Tibial nerve (tissue), 4 donors: ENCODE data around the gene CRAT. TPM values are rescaled to one million over a fixed set of nuclear protein-coding genes. Genes with fewer than 3 reads are reported as not detected.

Source experiments
- DNase-seq, 2 donors: peaks; one replicate each; pipeline ENCODE4 v3.0.0-alpha.2; 2019; ENCODE audit warnings: low spot score in 2 of 2
- H3K27ac ChIP-seq, 4 donors: fragments of 200-600 bp; sonication (generic) in 3 of 4; one replicate each; pipeline ENCODE4 v1.5.1; 2017 to 2019; ENCODE audit warnings: mild to moderate bottlenecking in 1 of 4
- H3K27me3 ChIP-seq, 2 donors: fragments of 200-600 bp; sonication (generic) in 1 of 2; one replicate each; pipeline versions ENCODE4 v1.5.1 to v1.6.0; 2017 to 2019
- H3K36me3 ChIP-seq, 3 donors: fragments of 200-600 bp; sonication (generic); one replicate each; pipeline ENCODE4 v1.5.1; 2018 to 2019
- H3K4me1 ChIP-seq, 4 donors: fragments of 200-600 bp; sonication (generic) in 3 of 4; one replicate each; pipeline ENCODE4 v1.5.1; 2017 to 2019
- H3K4me3 ChIP-seq, 4 donors: fragments of 200-600 bp; sonication (generic) in 3 of 4; one replicate each; pipeline ENCODE4 v1.5.1; 2017 to 2019; ENCODE audit warnings: mild to moderate bottlenecking in 1 of 4, moderate library complexity in 1 of 4
- H3K9me3 ChIP-seq, 4 donors: fragments of 200-600 bp; sonication (generic) in 3 of 4; one replicate each; pipeline ENCODE4 v1.5.1; 2017 to 2019
- EP300 ChIP-seq, 2 donors: sonication (generic); formaldehyde crosslinking; IDR thresholded peaks; one replicate each; pipeline ENCODE4 v1.6.1; 2017; ENCODE audit warnings: antibody characterized with exemption in 2 of 2, mild to moderate bottlenecking in 1 of 2
- POLR2A ChIP-seq, 2 donors: fragments of 450-650 bp; IDR thresholded peaks; one replicate each; pipeline ENCODE4 v1.6.1; 2017; ENCODE audit warnings: antibody characterized with exemption in 2 of 2, mild to moderate bottlenecking in 2 of 2, moderate library complexity in 2 of 2
- WGBS, 2 donors: methylation state at CpG; one replicate each; pipeline ENCODE4 v1.1.5; 2018; 5-methylcytosine and 5-hydroxymethylcytosine counted together
- total RNA-seq, 4 donors: library from RNA; depleted of rRNA; stranded (reverse); fragments of >200 nt; gene quantifications; one replicate each; pipeline ENCODE4 v1.1.0, GENCODE V29; 2016
- TF ChIP-seq, protein P1 (sequence below), 5 experiments: fragments of 200-600 bp in 3 of 5; fragments of 450-650 bp in 2 of 5; sonication (generic) in 3 of 5; IDR thresholded peaks; one replicate each; pipeline ENCODE4 v1.5.1; 2016 to 2019; ENCODE audit warnings: antibody characterized with exemption in 5 of 5, mild to moderate bottlenecking in 3 of 5, moderate library complexity in 2 of 5

The CRAT gene
- total RNA-seq, 4 donors from 2014 or later = 42.7 to 81.8 (median 63.2) TPM

DNA sequence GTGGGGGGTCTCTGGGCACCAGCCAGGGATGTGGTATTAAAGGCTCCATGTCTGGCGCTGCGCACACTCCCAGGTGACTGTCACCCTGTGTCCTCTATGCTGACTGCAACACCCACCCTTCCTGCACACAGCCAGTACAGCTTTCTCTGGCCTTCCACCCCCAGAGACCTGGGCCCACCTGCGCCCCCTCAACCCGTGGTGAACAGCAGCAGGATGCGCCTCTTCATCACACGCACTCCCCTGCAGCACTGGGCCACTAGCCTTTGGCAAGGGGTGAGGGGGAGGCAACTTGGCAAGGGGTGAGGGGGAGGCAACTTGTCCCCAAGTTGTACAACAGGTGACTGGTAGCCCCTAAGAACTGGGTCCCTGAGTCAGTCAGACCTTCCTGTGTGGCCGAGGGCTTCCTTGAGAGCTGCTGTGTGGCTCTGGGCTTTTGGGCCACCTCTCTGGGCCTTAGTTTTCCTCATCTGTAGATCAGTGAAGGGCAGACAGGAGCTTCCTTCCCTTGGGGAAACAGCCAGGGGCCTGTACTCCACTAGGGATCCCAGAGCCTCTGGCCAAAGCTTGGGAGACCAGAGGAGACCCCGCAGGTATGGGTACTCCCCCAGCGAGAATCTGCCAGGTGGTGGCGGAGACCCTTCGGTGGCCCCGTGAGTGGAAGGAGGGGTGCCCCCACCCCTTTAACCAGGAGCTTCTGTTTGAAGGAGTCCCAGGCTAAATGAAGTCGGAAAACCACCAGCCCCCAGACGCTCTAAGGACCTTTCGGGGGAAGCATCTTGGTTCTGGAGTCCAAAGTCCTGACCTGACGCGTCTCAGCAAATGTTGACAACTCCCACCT, 4.5 kb downstream of the CRAT start:
- Histone ChIP-seq H3K4me1 (peaks cover 0 to 19% (median 14%) of the 10 kb centered on the region in 4 donors), H3K9me3 (no peaks in the 10 kb centered on the region), H3K4me3 (no peak overlapping the region), H3K27ac (no peak overlapping the region), H3K27me3 (no peaks in the 10 kb centered on the region), H3K36me3 (peaks cover 0 to 57% (median 0%) of the 10 kb centered on the region in 3 donors)
- WGBS, 2 donors = 88 to 92% methylated on average over 16 to 17 of the region's 17 CpGs
- DNase-seq = no peak
- TF ChIP-seq, protein P1, sequence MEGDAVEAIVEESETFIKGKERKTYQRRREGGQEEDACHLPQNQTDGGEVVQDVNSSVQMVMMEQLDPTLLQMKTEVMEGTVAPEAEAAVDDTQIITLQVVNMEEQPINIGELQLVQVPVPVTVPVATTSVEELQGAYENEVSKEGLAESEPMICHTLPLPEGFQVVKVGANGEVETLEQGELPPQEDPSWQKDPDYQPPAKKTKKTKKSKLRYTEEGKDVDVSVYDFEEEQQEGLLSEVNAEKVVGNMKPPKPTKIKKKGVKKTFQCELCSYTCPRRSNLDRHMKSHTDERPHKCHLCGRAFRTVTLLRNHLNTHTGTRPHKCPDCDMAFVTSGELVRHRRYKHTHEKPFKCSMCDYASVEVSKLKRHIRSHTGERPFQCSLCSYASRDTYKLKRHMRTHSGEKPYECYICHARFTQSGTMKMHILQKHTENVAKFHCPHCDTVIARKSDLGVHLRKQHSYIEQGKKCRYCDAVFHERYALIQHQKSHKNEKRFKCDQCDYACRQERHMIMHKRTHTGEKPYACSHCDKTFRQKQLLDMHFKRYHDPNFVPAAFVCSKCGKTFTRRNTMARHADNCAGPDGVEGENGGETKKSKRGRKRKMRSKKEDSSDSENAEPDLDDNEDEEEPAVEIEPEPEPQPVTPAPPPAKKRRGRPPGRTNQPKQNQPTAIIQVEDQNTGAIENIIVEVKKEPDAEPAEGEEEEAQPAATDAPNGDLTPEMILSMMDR (IDR thresholded peaks at IDR 0.05) = no peak
- TF ChIP-seq POLR2A (IDR thresholded peaks at IDR 0.05) = no peak
- no peak for TF ChIP-seq EP300 (IDR thresholded peaks at IDR 0.05)

DNA sequence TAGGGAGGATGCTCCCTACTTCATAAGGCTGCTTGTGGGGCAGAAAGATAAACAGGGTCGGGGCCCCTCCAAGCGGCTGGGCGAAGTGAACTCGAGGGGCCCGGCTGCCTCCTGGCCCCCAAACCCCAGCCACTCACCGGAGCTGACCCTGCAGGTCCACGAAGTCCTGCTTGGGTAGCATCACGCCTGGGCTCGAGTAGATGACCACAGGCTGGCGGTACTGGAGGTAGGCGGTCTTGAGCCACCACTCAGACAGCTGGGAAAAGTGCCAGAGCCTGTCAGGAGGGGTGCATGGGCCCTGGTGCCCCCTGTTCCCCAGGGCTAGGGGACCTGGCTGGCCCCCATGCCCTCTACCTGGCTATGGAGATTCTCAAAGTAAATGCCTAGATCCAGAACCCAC, 6.5 kb downstream of the CRAT start:
- Histone ChIP-seq H3K27ac (no peak overlapping the region), H3K9me3 (no peaks in the 10 kb centered on the region), H3K4me3 (no peak overlapping the region), H3K27me3 (no peaks in the 10 kb centered on the region), H3K36me3 (peaks cover 0 to 74% (median 0%) of the 10 kb centered on the region in 3 donors), H3K4me1 (peaks cover 0 to 8% (median 4%) of the 10 kb centered on the region in 4 donors)
- DNase-seq = no peak
- WGBS, 2 donors = 89% methylated on average over 9 to 11 of the region's 11 CpGs
- TF ChIP-seq, protein P1 (IDR thresholded peaks at IDR 0.05) = no peak
- TF ChIP-seq EP300 (IDR thresholded peaks at IDR 0.05) (no peak), POLR2A (IDR thresholded peaks at IDR 0.05) (no peak)

DNA sequence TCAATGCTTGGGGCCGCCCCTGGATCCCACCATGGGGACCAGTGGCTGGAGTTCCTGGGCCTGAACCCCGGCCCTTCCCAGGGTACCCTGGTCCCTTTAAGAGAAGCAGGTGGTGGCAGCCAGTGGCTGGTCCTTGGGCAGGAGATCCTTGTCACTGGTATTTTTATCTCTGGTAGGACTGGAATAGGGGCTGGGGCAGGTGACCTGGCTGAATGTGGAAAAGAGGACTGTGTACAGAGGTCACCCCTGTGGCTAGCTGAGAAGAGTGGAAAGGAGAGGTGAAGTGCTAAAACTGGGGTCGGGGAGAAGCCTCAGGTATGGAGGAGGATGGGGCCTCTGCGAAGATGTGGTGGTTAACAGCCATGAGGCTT, 7.0 kb downstream of the CRAT start:
- Histone ChIP-seq H3K36me3 (peaks cover 0 to 75% (median 0%) of the 10 kb centered on the region in 3 donors), H3K9me3 (no peaks in the 10 kb centered on the region), H3K27ac (no peak overlapping the region), H3K4me1 (peaks cover 0 to 3% (median 1%) of the 10 kb centered on the region in 4 donors), H3K4me3 (no peak overlapping the region), H3K27me3 (no peaks in the 10 kb centered on the region)
- DNase-seq = no peak
- TF ChIP-seq POLR2A (IDR thresholded peaks at IDR 0.05) = no peak
- WGBS, 2 donors = 91 to 93% methylated on average over 3 to 4 of the region's 4 CpGs

DNA sequence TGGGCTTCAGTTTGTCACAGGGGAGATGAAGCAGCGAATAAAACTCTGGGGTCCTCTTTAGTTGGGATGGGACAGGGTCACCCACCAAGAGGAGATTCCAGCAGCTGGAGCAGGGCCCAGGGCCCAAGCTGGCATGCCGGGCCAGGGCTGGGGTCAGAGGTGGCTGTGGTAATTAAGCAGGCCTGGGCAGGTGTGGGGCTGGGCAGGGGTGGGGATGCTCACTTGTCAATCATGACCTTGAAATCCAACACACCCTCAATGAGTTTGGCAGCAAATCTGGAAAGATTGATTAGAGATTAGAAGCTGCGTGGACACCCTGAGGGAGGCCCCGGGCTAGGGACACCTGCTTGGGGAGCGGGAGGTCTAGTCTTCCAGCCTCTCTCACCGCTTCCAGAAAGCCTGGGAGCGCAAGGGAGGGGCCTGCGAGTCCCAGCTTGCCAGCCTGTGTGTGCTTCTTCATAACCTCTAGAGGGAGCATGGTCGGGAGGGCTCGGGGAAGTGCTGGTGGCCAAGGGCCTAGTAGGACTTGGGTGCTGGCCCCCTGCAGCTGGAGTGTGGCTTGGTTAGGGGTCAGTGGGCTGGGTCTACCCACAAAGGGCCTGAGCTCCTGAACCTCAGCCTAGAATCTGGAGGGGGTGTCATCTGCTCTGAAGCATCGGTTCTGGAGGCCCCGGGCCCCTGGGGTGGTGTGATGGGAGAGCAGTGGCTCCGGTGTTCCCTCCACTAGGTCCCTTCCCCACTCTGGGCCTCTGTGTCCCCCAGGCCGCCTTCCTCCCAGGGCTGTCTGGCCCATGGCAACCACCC, 7.6 kb downstream of the CRAT start:
- DNase-seq = no peak
- Histone ChIP-seq H3K9me3 (no peaks in the 10 kb centered on the region), H3K4me1 (no peaks in the 10 kb centered on the region), H3K36me3 (peaks cover 0 to 78% (median 0%) of the 10 kb centered on the region in 3 donors), H3K4me3 (no peak overlapping the region), H3K27me3 (no peaks in the 10 kb centered on the region), H3K27ac (no peak overlapping the region)
- TF ChIP-seq POLR2A (IDR thresholded peaks at IDR 0.05) (no peak), EP300 (IDR thresholded peaks at IDR 0.05) (no peak)
- TF ChIP-seq, protein P1 (IDR thresholded peaks at IDR 0.05) = peak in 3 of 5 experiments; percentile 29 to 36 (median 36)
- WGBS, 2 donors = 57 to 79% methylated on average over 5 to 13 of the region's 14 CpGs

DNA sequence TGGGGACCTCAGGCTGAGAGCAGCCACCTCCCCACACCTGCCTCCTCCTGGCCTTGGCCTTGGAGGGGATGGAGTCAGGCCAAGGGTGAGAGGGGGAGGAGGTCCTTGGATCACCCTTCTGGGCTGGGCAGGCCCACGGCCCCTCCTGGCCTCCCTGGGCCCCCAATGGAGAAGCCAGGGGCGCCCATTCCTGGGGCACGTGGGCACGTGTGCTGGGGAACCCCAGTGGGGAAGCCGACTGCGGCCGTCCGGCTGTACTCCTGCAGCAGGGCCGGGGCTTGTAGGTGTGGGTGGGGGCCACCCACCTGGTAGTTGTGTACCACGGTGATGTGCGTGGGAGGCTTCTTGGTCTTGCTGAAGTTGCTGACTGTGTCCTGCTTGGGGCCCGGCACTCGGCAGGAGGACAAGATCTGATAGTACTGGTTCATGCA, 8.5 kb downstream of the CRAT start:
- Histone ChIP-seq H3K36me3 (peaks cover 0 to 78% (median 0%) of the 10 kb centered on the region in 3 donors), H3K27me3 (no peaks in the 10 kb centered on the region), H3K9me3 (no peaks in the 10 kb centered on the region), H3K27ac (no peak overlapping the region), H3K4me3 (no peak overlapping the region), H3K4me1 (no peaks in the 10 kb centered on the region)
- 90 to 94% methylated on average over 4 to 13 of the region's 13 CpGs for WGBS, 2 donors
- DNase-seq = no peak
- TF ChIP-seq EP300 (IDR thresholded peaks at IDR 0.05) (no peak), POLR2A (IDR thresholded peaks at IDR 0.05) (no peak)
- TF ChIP-seq, protein P1 (IDR thresholded peaks at IDR 0.05) = no peak
